Activated CD8-positive, alpha-beta memory T cell treated with anti-CD3 and anti-CD28 coated beads for 48 hours (primary cell): Measurements from ENCODE around the gene SH2D5.
"Not testable (repeated sequence)": the region's sequence is repeated elsewhere in the genome, so short reads cannot be mapped to it uniquely, and the experiment has no call there.

ENCODE experiments used
- DNase-seq, 3 experiments: peaks; one replicate each; pipeline ENCODE4 v3.0.0-alpha.2; 2020; ENCODE audit warnings: low read depth in 2 of 3, low spot score in 2 of 3

SH2D5 gene

GRCh38 chr1:20728371-20729154 is 3.9 kb downstream of the SH2D5 start:
- no peak for DNase-seq

- no peak for DNase-seq
These were observed 4.7 kb downstream of the SH2D5 start for GRCh38 chr1:20727746-20728316.

- DNase-seq = no peak
These were observed 5.4 kb downstream of the SH2D5 start for GRCh38 chr1:20726932-20727745.

- no peak for DNase-seq
These were observed 6.2 kb downstream of the SH2D5 start for GRCh38 chr1:20726118-20726911.

GRCh38 chr1:20725189-20726117 is 7.0 kb downstream of the SH2D5 start:
- DNase-seq = no peak

GRCh38 chr1:20724364-20725188 is 7.9 kb downstream of the SH2D5 start:
- no peak for DNase-seq

GRCh38 chr1:20723537-20724363 is 8.8 kb downstream of the SH2D5 start:
- DNase-seq = no peak

GRCh38 chr1:20723159-20723536 is 9.4 kb downstream of the SH2D5 start:
- DNase-seq = no peak

GRCh38 chr1:20721117-20722061 is 11.1 kb downstream of the SH2D5 start:
- no peak for DNase-seq

GRCh38 chr1:20720631-20721091 is 11.8 kb downstream of the SH2D5 start:
- no peak for DNase-seq

- no peak for DNase-seq
These were observed 12.5 kb downstream of the SH2D5 start for GRCh38 chr1:20719871-20720620.

GRCh38 chr1:20719261-20719660 is 13.2 kb downstream of the SH2D5 start:
- DNase-seq = no peak

GRCh38 chr1:20718343-20718882 is 14.1 kb downstream of the SH2D5 start:
- not testable (repeated sequence) for DNase-seq

GRCh38 chr1:20717452-20718342 is 14.8 kb downstream of the SH2D5 start, which contains the start of gene KIF17:
TSS of gene KIF17 (minus strand) at chr1:20718007. CDS start at chr1:20717706, 301 bp downstream.
- DNase-seq = no peak

GRCh38 chr1:20716232-20716631 is 16.3 kb downstream of the SH2D5 start:
- no peak for DNase-seq
